Keratinocyte (primary cell): ENCODE data around the gene ZNF23. TPM values are rescaled to one million over a fixed set of nuclear protein-coding genes. Genes with fewer than 3 reads are reported as not detected.

Experiments used
- DNase-seq: peaks from one replicate; pipeline ENCODE4 v3.0.0-alpha.2; 2011; ENCODE audit warnings: low read depth, missing footprints, low spot score
- FAIRE-seq: peaks from 2 replicates; lab custom pipeline; 2011; peaks lifted over from hg19 to GRCh38; lab: Jason Lieb, UNC
- H2AFZ ChIP-seq: 2 replicates; pipeline ENCODE4 v1.6.0; 2012; ENCODE audit warnings: low read length, control low read depth, inconsistent platforms; ENCODE audit not compliant: control insufficient read depth
- H3K27ac ChIP-seq: 2 replicates; pipeline ENCODE4 v1.5.1; 2011; ENCODE audit warnings: low read length; ENCODE audit not compliant: control insufficient read depth, insufficient read depth
- H3K27me3 ChIP-seq: 3 replicates; pipeline ENCODE4 v1.6.0; 2011; ENCODE audit warnings: low read length; ENCODE audit not compliant: control insufficient read depth, insufficient read depth; ENCODE audit errors: extremely low read depth
- H3K36me3 ChIP-seq, 2 experiments: 2 replicates in 1 of 2; 3 replicates in 1 of 2; pipeline ENCODE4 v1.5.1; 2011; ENCODE audit warnings: low read length in 2 of 2, mild to moderate bottlenecking in 1 of 2; ENCODE audit not compliant: control insufficient read depth in 2 of 2, insufficient read depth in 2 of 2; ENCODE audit errors: extremely low read depth in 1 of 2
- H3K4me1 ChIP-seq: 3 replicates; pipeline ENCODE4 v1.5.1; 2011; ENCODE audit warnings: low read length; ENCODE audit not compliant: control insufficient read depth, insufficient read depth; ENCODE audit errors: extremely low read depth
- H3K4me2 ChIP-seq: 3 replicates; pipeline ENCODE4 v1.6.0; 2011; ENCODE audit warnings: low read depth, low read length; ENCODE audit not compliant: control insufficient read depth, insufficient read depth; ENCODE audit errors: extremely low read depth
- H3K4me3 ChIP-seq, 3 experiments: fragments of 200-600 bp in 1 of 3; sonication (generic) in 1 of 3; 2 replicates in 2 of 3; 3 replicates in 1 of 3; pipeline ENCODE4 v1.5.1; 2011 to 2016; ENCODE audit warnings: low read length in 3 of 3, mild to moderate bottlenecking in 3 of 3, control low read depth in 2 of 3, inconsistent platforms in 1 of 3, low read depth in 1 of 3, mixed read lengths in 1 of 3, mixed run types in 1 of 3, moderate library complexity in 1 of 3; ENCODE audit not compliant: control insufficient read depth in 2 of 3, insufficient read depth in 2 of 3; ENCODE audit errors: extremely low read depth in 1 of 3
- H3K79me2 ChIP-seq: 2 replicates; pipeline ENCODE4 v1.6.0; 2012; ENCODE audit warnings: low read length; ENCODE audit not compliant: control insufficient read depth, insufficient read depth
- H3K9ac ChIP-seq: 3 replicates; pipeline ENCODE4 v1.6.0; 2011; ENCODE audit warnings: low read length; ENCODE audit not compliant: control insufficient read depth, insufficient read depth; ENCODE audit errors: extremely low read depth
- H3K9me1 ChIP-seq: 3 replicates; pipeline ENCODE4 v1.6.0; 2011; ENCODE audit warnings: low read length; ENCODE audit not compliant: control insufficient read depth, insufficient read depth; ENCODE audit errors: extremely low read depth
- H3K9me3 ChIP-seq: 2 replicates; pipeline ENCODE4 v1.5.1; 2012; ENCODE audit warnings: low read depth, low read length; ENCODE audit not compliant: control insufficient read depth
- H4K20me1 ChIP-seq: 3 replicates; pipeline ENCODE4 v1.6.0; 2011; ENCODE audit warnings: low read length; ENCODE audit not compliant: control insufficient read depth, insufficient read depth; ENCODE audit errors: extremely low read depth
- CTCF ChIP-seq, 3 experiments: IDR thresholded peaks in 1 of 3; conservative IDR thresholded peaks in 1 of 3; optimal IDR thresholded peaks in 1 of 3; 2 replicates in 2 of 3; 3 replicates in 1 of 3; pipeline versions ENCODE3 to v1.5.1; 2011; ENCODE audit warnings: low read length in 3 of 3, mild to moderate bottlenecking in 3 of 3, moderate library complexity in 2 of 3, control low read depth in 1 of 3, inconsistent platforms in 1 of 3; ENCODE audit not compliant: insufficient read depth in 2 of 3; ENCODE audit errors: extremely low read depth in 1 of 3
- EZH2 ChIP-seq: IDR thresholded peaks from one replicate; pipeline ENCODE4 v1.6.1; 2012; ENCODE audit warnings: inconsistent platforms, mild to moderate bottlenecking, low read length, moderate library complexity
- dilution Hi-C: fragments of 300-500 bp; cut with MboI; formaldehyde crosslinking; loops from one replicate; pipeline ENCODE4 v1.7.0; 2020; ENCODE audit warnings: low sequenced_read_pairs; ENCODE audit not compliant: extremely low pct_ligation_motif_present
- polyA plus RNA-seq, 5 experiments: library from polyadenylated mRNA; depleted of rRNA in 3 of 5; stranded (reverse) in 3 of 5; stranded (forward) in 1 of 5; unstranded in 1 of 5; fragments of >200 nt; gene quantifications; 1 replicate in 1 of 5; 2 replicates in 3 of 5; 3 replicates in 1 of 5; pipeline versions ENCODE4 v1.2.1 to v1.2.3, GENCODE V29; 2011 to 2012; ENCODE audit warnings: missing spikeins in 2 of 5, low read depth in 1 of 5, low replicate concordance in 1 of 5

Gene ZNF23
- polyA plus RNA-seq, 1 donor (not counting 4 experiments of a cell fraction or from before 2014, with no cell fraction given): 8.2 TPM

GRCh38 chr16:71476457-71477124 is 14.5 kb upstream of the ZNF23 start:
- dilution Hi-C loops: no loop called here
- Histone ChIP-seq H3K36me3 (peaks cover 5 to 7% of the 10 kb centered on the region in 2 experiments), H2AFZ (no peak overlapping the region), H3K9me1 (no peaks in the 10 kb centered on the region), H3K9ac (no peak overlapping the region), H3K4me1 (peaks cover 18% of the 10 kb centered on the region), H3K27ac (no peak overlapping the region), H3K27me3 (no peaks in the 10 kb centered on the region), H4K20me1 (no peaks in the 10 kb centered on the region), H3K79me2 (no peaks in the 10 kb centered on the region), H3K4me2 (no peak overlapping the region), H3K9me3 (peaks cover 5% of the 10 kb centered on the region), H3K4me3 (no peak overlapping the region)
- DNase-seq (no peak), FAIRE-seq (no peak)
- TF ChIP-seq EZH2: no peak
- no peak for TF ChIP-seq CTCF (optimal IDR thresholded peaks at IDR 0.05 in 1 of 3, IDR thresholded peaks at IDR 0.05 in 1 of 3, conservative IDR thresholded peaks at IDR 0.05 in 1 of 3; ENCODE audit: extremely low read depth in 1 of 3, insufficient read depth in 2 of 3, low read length in 3 of 3)

- Histone ChIP-seq H3K4me3 (no peak overlapping the region), H3K4me1 (peaks cover 18% of the 10 kb centered on the region), H3K36me3 (peaks cover 5 to 7% of the 10 kb centered on the region in 2 experiments), H4K20me1 (no peaks in the 10 kb centered on the region), H3K27me3 (no peaks in the 10 kb centered on the region), H3K4me2 (peak overlapping the region; percentile 39), H3K9ac (no peak overlapping the region), H3K9me1 (no peaks in the 10 kb centered on the region), H3K79me2 (no peaks in the 10 kb centered on the region), H3K27ac (peak overlapping the region; percentile 56), H3K9me3 (peaks cover 5% of the 10 kb centered on the region), H2AFZ (no peak overlapping the region)
- FAIRE-seq (peak; percentile 91), DNase-seq (peak; percentile 48)
- dilution Hi-C loops: no loop called here
- TF ChIP-seq CTCF (optimal IDR thresholded peaks at IDR 0.05 in 1 of 3, IDR thresholded peaks at IDR 0.05 in 1 of 3, conservative IDR thresholded peaks at IDR 0.05 in 1 of 3; ENCODE audit: extremely low read depth in 1 of 3, insufficient read depth in 2 of 3, low read length in 3 of 3): no peak
- TF ChIP-seq EZH2: no peak
Observed at GRCh38 chr16:71474864-71475263, 12.8 kb upstream of the ZNF23 start.
